SU-DHL-6 (cell line): ENCODE measurements around the gene CDH23.

Experiments used
- H2AFZ ChIP-seq: fragments of 200-600 bp; sonication (generic); 2 replicates; pipeline ENCODE4 v1.6.1; 2014; ENCODE audit warnings: low read depth, mild to moderate bottlenecking, moderate library complexity, mixed read lengths, antibody characterized with exemption, low read length; ENCODE audit not compliant: severe bottlenecking
- H3F3A ChIP-seq: fragments of 200-600 bp; shearing (Covaris generic); 2 replicates; pipeline ENCODE4 v1.6.0; 2016; ENCODE audit warnings: antibody characterized with exemption, mild to moderate bottlenecking; ENCODE audit not compliant: insufficient read depth
- H3K27ac ChIP-seq: fragments of 200-600 bp; sonication (generic); 2 replicates; pipeline ENCODE4 v1.5.1; 2016; ENCODE audit warnings: low read depth, mild to moderate bottlenecking, low read length, moderate library complexity, mixed read lengths
- H3K27me3 ChIP-seq: fragments of 200-600 bp; sonication (generic), shearing (Covaris generic); 2 replicates; pipeline ENCODE4 v1.6.0; 2014; ENCODE audit warnings: mild to moderate bottlenecking, low read length
- H3K36me3 ChIP-seq: fragments of 200-600 bp; sonication (generic); 2 replicates; pipeline ENCODE4 v1.6.1; 2014; ENCODE audit warnings: mild to moderate bottlenecking, low read length, mixed read lengths
- H3K4me2 ChIP-seq: fragments of 300-600, 200-600 bp; shearing (Covaris generic), sonication (generic); 2 replicates; pipeline ENCODE4 v1.6.0; 2014; ENCODE audit warnings: low read length, low read depth, mild to moderate bottlenecking; ENCODE audit not compliant: poor library complexity, severe bottlenecking
- H3K4me3 ChIP-seq: fragments of 200-600 bp; sonication (generic); 2 replicates; pipeline ENCODE4 v1.5.1; 2014; ENCODE audit warnings: antibody characterized with exemption, low read length, mild to moderate bottlenecking, mixed read lengths; ENCODE audit not compliant: insufficient read depth, poor library complexity, severe bottlenecking
- H3K79me2 ChIP-seq: fragments of 200-600 bp; sonication (generic); 2 replicates; pipeline ENCODE4 v1.6.1; 2014; ENCODE audit warnings: mild to moderate bottlenecking, low read length, moderate library complexity; ENCODE audit not compliant: insufficient read depth
- H3K9ac ChIP-seq: fragments of 200-600 bp; sonication (generic); 2 replicates; pipeline ENCODE4 v1.7.0; 2014; ENCODE audit warnings: mild to moderate bottlenecking, low read length
- H3K9me2 ChIP-seq: fragments of 200-600 bp; sonication (generic); replicated peaks from 2 replicates; pipeline ENCODE4 v1.6.1; 2014; ENCODE audit warnings: low read length; ENCODE audit not compliant: insufficient read depth
- H3K9me3 ChIP-seq: fragments of 200-600 bp; sonication (generic); 2 replicates; pipeline ENCODE4 v1.6.1; 2014; ENCODE audit warnings: low read length, mixed read lengths; ENCODE audit not compliant: insufficient read depth
- H4K20me1 ChIP-seq: fragments of 200-600 bp; sonication (generic); 2 replicates; pipeline ENCODE4 v1.6.1; 2014; ENCODE audit warnings: low read depth, mild to moderate bottlenecking, antibody characterized with exemption, low read length, moderate library complexity, mixed read lengths
- EZH2phosphoT487 ChIP-seq: fragments of 200-600 bp; sonication (generic), shearing (Covaris generic); conservative IDR thresholded peaks from 2 replicates; pipeline ENCODE4 v1.6.1; 2018; ENCODE audit warnings: mild to moderate bottlenecking, antibody characterized with exemption, low read length, moderate library complexity, mixed read lengths
- TF ChIP-seq, protein P1 (sequence below): fragments of 200-600 bp; sonication (generic); IDR thresholded peaks from one replicate; pipeline ENCODE4 v1.5.1; 2017; ENCODE audit warnings: antibody characterized with exemption, mild to moderate bottlenecking, low read length, moderate library complexity; ENCODE audit not compliant: insufficient read depth, poor library complexity, severe bottlenecking

The CDH23 gene

DNA sequence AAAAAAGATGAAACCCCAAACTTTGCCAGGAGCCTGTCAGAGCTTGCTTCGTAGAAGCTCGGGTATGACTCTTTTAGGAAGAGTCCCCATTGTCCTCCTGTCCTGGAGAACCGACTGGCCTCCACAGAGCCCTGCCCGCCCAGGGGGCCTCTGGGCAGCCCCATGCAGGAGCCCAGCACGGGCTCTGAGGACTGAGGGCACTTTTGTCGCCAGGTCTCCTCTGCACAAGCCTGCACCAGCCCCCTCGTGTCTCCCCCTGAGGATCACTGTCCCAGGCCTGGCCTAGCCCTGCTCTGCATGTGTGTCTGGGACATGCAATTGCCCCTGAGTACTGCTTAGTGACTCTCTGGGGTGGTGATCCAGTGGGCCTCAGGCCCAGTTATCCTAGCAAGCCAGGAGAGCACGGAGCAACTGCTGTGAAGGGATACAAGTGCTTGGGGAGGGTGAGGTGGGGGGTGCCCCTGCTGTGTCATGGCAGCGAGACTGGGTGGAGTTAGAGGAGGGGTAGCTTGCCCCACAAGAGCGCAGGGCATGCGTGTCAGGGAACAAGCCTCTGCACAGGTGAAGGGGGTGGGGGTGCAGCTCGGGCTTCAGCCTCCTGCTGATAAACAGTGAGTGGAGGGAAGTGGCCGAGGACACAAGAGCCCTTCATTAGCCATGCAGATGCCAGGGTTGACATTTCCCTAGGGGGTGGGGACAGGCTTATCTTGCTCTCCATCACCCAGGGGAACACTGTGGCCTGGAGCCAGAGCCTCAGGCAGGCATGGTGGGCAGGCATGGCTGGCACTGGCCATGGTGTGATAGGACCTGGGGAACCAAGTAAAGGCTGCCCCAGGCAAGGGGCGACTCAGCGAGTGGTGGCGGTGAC is 179.4 kb downstream of the CDH23 start:
- Histone ChIP-seq H3K79me2 (no peaks in the 10 kb centered on the region), H2AFZ (no peak overlapping the region), H3K27me3 (no peaks in the 10 kb centered on the region), H3K27ac (no peak overlapping the region), H3K4me3 (no peak overlapping the region), H4K20me1 (no peaks in the 10 kb centered on the region), H3K9me3 (no peaks in the 10 kb centered on the region), H3F3A (no peaks in the 10 kb centered on the region), H3K9ac (no peak overlapping the region), H3K9me2 (no peaks in the 10 kb centered on the region), H3K36me3 (no peaks in the 10 kb centered on the region), H3K4me2 (no peak overlapping the region)
- no peak for TF ChIP-seq EZH2phosphoT487
- TF ChIP-seq, protein P1, sequence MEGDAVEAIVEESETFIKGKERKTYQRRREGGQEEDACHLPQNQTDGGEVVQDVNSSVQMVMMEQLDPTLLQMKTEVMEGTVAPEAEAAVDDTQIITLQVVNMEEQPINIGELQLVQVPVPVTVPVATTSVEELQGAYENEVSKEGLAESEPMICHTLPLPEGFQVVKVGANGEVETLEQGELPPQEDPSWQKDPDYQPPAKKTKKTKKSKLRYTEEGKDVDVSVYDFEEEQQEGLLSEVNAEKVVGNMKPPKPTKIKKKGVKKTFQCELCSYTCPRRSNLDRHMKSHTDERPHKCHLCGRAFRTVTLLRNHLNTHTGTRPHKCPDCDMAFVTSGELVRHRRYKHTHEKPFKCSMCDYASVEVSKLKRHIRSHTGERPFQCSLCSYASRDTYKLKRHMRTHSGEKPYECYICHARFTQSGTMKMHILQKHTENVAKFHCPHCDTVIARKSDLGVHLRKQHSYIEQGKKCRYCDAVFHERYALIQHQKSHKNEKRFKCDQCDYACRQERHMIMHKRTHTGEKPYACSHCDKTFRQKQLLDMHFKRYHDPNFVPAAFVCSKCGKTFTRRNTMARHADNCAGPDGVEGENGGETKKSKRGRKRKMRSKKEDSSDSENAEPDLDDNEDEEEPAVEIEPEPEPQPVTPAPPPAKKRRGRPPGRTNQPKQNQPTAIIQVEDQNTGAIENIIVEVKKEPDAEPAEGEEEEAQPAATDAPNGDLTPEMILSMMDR: no peak

DNA sequence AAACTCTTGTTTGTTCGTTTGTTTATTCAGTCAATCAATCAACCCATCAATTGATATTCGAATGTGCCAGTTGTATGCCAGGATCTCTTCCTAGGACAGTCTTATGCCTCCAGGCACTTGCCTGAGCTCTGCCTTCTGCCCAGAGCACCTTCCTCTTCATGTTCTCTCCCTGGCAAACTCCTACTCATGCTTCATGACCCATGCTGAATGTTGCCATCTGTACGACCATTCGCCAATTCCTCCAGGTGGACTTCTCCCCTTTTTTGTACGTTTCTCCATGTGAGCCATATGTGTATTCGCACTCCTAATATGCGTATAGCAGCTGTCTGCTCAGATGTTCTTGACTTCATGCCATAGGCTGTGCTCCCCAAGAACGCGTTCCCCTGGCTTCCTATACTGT is 180.1 kb downstream of the CDH23 start:
- no peaks in the 10 kb centered on the region for H3K27me3 ChIP-seq

DNA sequence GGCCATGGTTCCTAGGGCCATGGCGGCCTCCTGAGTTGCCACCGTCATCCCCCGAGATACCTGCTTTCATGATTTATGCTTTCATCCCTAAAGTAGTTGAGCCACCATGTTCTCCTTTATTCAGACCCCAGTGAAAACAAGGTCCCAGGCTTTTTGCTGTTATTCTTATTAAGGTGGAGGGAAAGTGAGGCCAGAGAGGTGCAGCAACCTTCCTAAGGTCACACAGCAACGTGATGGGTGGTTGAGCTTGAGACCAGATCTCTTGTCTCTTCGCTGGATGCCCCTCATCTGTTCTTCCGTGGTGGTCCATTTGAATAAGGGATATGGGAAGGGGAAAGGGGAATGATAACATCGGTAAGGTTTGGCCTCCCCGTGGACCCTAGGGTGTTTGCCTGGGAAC is 180.6 kb downstream of the CDH23 start:
- H3K9me2 ChIP-seq: no peaks in the 10 kb centered on the region
- H3K4me3 ChIP-seq: no peak overlapping the region
- no peaks in the 10 kb centered on the region for H3K79me2 ChIP-seq
- TF ChIP-seq, protein P1: no peak
- no peak for TF ChIP-seq EZH2phosphoT487
- H4K20me1 ChIP-seq: no peaks in the 10 kb centered on the region
- no peaks in the 10 kb centered on the region for H3K27me3 ChIP-seq
- H2AFZ ChIP-seq: no peak overlapping the region
- no peak overlapping the region for H3K27ac ChIP-seq
- H3K9ac ChIP-seq: no peak overlapping the region
- H3K9me3 ChIP-seq: no peaks in the 10 kb centered on the region
- H3F3A ChIP-seq: no peaks in the 10 kb centered on the region
- H3K4me2 ChIP-seq: no peak overlapping the region
- no peaks in the 10 kb centered on the region for H3K36me3 ChIP-seq

More for the DNA sequence above, 180.1 kb downstream of the CDH23 start:
- no peak overlapping the region for H3K4me3 ChIP-seq
- H3K9ac ChIP-seq: no peak overlapping the region
- no peaks in the 10 kb centered on the region for H3K9me2 ChIP-seq
- TF ChIP-seq EZH2phosphoT487: no peak
- TF ChIP-seq, protein P1: no peak
- H3K4me2 ChIP-seq: no peak overlapping the region
- H3K27ac ChIP-seq: no peak overlapping the region
- no peaks in the 10 kb centered on the region for H3F3A ChIP-seq
- H3K79me2 ChIP-seq: no peaks in the 10 kb centered on the region
- no peaks in the 10 kb centered on the region for H3K9me3 ChIP-seq
- H2AFZ ChIP-seq: no peak overlapping the region
- H4K20me1 ChIP-seq: no peaks in the 10 kb centered on the region
- no peaks in the 10 kb centered on the region for H3K36me3 ChIP-seq
